Thyroid gland (tissue), 4 donors: ENCODE measurements around the gene PHACTR1.

Source experiments
- CTCF ChIP-seq, 6 experiments: fragments of 200-600 bp in 3 of 6; fragments of 450-650 bp in 3 of 6; sonication (generic) in 3 of 6; IDR thresholded peaks; one replicate each; pipeline ENCODE4 v1.5.1; 2016 to 2019; ENCODE audit warnings: antibody characterized with exemption in 6 of 6, mild to moderate bottlenecking in 2 of 6, inconsistent platforms in 1 of 6, moderate library complexity in 1 of 6
- POLR2A ChIP-seq, 2 donors: fragments of 450-650 bp; IDR thresholded peaks; one replicate each; pipeline ENCODE4 v1.6.1; 2017; ENCODE audit warnings: antibody characterized with exemption in 2 of 2, mild to moderate bottlenecking in 2 of 2, moderate library complexity in 1 of 2

DNA sequence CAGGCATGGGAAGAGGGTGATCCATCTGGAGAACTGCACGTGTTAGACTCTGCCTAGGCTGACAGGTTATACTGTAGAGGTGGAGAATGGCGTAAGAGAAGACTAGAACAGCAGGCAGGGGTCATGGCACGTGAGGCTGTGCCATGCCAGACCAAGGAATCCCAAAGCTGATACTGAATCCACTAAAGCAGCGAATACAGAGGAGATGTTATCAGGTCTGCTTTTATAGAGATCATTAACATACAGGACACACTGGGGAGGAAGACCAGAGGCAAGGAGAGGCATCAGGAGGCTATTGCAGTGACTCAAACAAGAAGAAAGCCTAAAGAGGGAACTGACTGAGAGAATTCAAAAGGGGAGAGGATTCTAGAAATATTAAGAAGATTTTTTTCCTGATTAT is 12.9 kb downstream of the PHACTR1 start:
- TF ChIP-seq POLR2A (IDR thresholded peaks at IDR 0.05) = no peak
- no peak for TF ChIP-seq CTCF (IDR thresholded peaks at IDR 0.05)
